H9 (cell line): Measurements from ENCODE around the gene PCBD2. TPM values are rescaled to one million over a fixed set of nuclear protein-coding genes. Genes with fewer than 3 reads are reported as not detected.

Experiments used
- DNase-seq: peaks from one replicate; pipeline ENCODE4 v3.0.0-alpha.2; 2017
- H2AFZ ChIP-seq: one replicate; pipeline ENCODE4 v1.6.1; 2013; ENCODE audit warnings: mild to moderate bottlenecking, low read length, control low read depth, moderate library complexity
- H2AK5ac ChIP-seq: 2 replicates; pipeline ENCODE4 v1.6.1; 2013; ENCODE audit warnings: low read length, control low read depth, mixed read lengths; ENCODE audit not compliant: insufficient read length
- H2BK120ac ChIP-seq: one replicate; pipeline ENCODE4 v1.6.1; 2013; ENCODE audit warnings: low read depth, mild to moderate bottlenecking, low read length, control low read depth, inconsistent platforms; ENCODE audit not compliant: poor library complexity, severe bottlenecking
- H2BK12ac ChIP-seq: 2 replicates; pipeline ENCODE4 v1.6.1; 2013; ENCODE audit warnings: low read length, control low read depth, mixed read lengths, low read depth; ENCODE audit not compliant: insufficient read length
- H2BK15ac ChIP-seq: 2 replicates; pipeline ENCODE4 v1.6.1; 2013; ENCODE audit warnings: low read depth, low read length, control low read depth
- H2BK20ac ChIP-seq: one replicate; pipeline ENCODE4 v1.6.1; 2013; ENCODE audit warnings: low read depth, mild to moderate bottlenecking, low read length, control low read depth, inconsistent platforms; ENCODE audit not compliant: poor library complexity, severe bottlenecking
- H2BK5ac ChIP-seq: 2 replicates; pipeline ENCODE4 v1.6.1; 2013; ENCODE audit warnings: low read length, control low read depth, mixed read lengths; ENCODE audit not compliant: insufficient read length
- H3K14ac ChIP-seq: 2 replicates; pipeline ENCODE4 v1.6.1; 2013; ENCODE audit warnings: low read length, control low read depth; ENCODE audit not compliant: insufficient read depth
- H3K18ac ChIP-seq: 2 replicates; pipeline ENCODE4 v1.6.1; 2013; ENCODE audit warnings: low read depth, mild to moderate bottlenecking, mixed read lengths, low read length, control low read depth; ENCODE audit not compliant: insufficient read length
- H3K23ac ChIP-seq: 2 replicates; pipeline ENCODE4 v1.6.1; 2013; ENCODE audit warnings: low read length, control low read depth, mixed read lengths, low read depth; ENCODE audit not compliant: insufficient read length
- H3K23me2 ChIP-seq: 2 replicates; pipeline ENCODE4 v1.6.1; 2013; ENCODE audit warnings: low read depth, mild to moderate bottlenecking, mixed read lengths, low read length, control low read depth; ENCODE audit not compliant: insufficient read length, poor library complexity, severe bottlenecking
- H3K27ac ChIP-seq: 2 replicates; pipeline ENCODE4 v1.5.1; 2013; ENCODE audit warnings: low read length, control low read depth, mixed read lengths, low read depth; ENCODE audit not compliant: insufficient read length
- H3K27me3 ChIP-seq: 2 replicates; pipeline ENCODE4 v1.6.1; 2013; ENCODE audit warnings: low read length, control low read depth, inconsistent platforms; ENCODE audit not compliant: insufficient read depth
- H3K4ac ChIP-seq: 2 replicates; pipeline ENCODE4 v1.6.1; 2013; ENCODE audit warnings: low read depth, mild to moderate bottlenecking, control low read depth, inconsistent platforms, low read length, moderate library complexity
- H3K4me1 ChIP-seq: 2 replicates; pipeline ENCODE4 v1.6.1; 2013; ENCODE audit warnings: low read length, control low read depth, inconsistent platforms; ENCODE audit not compliant: insufficient read depth
- H3K4me2 ChIP-seq: 2 replicates; pipeline ENCODE4 v1.6.1; 2013; ENCODE audit warnings: low read length, control low read depth, mixed read lengths; ENCODE audit not compliant: insufficient read length, insufficient read depth
- H3K56ac ChIP-seq: 2 replicates; pipeline ENCODE4 v1.6.1; 2013; ENCODE audit warnings: low read depth, mild to moderate bottlenecking, mixed read lengths, low read length, control low read depth; ENCODE audit not compliant: insufficient read length
- H3K79me1 ChIP-seq: 2 replicates; pipeline ENCODE4 v1.6.1; 2013; ENCODE audit warnings: low read depth, mild to moderate bottlenecking, moderate library complexity, low read length, control low read depth, inconsistent platforms; ENCODE audit not compliant: insufficient read depth, poor library complexity, severe bottlenecking
- H3K79me2 ChIP-seq: 2 replicates; pipeline ENCODE4 v1.6.1; 2013; ENCODE audit warnings: low read length, control low read depth, inconsistent platforms; ENCODE audit not compliant: insufficient read depth
- H3K9ac ChIP-seq: 2 replicates; pipeline ENCODE4 v1.6.1; 2013; ENCODE audit warnings: low read length, control low read depth, mixed read lengths; ENCODE audit not compliant: insufficient read length; ENCODE audit errors: extremely low read depth
- H3K9me3 ChIP-seq: one replicate; pipeline ENCODE4 v1.6.1; 2013; ENCODE audit warnings: low read depth, low read length, inconsistent platforms; ENCODE audit not compliant: control insufficient read depth
- H3T11ph ChIP-seq: one replicate; pipeline ENCODE4 v1.6.1; 2013; ENCODE audit warnings: mild to moderate bottlenecking, low read length, control low read depth, inconsistent platforms
- H4K20me1 ChIP-seq: one replicate; pipeline ENCODE4 v1.6.1; 2013; ENCODE audit not compliant: control insufficient read depth, insufficient read length, insufficient read depth
- H4K5ac ChIP-seq: 2 replicates; pipeline ENCODE4 v1.6.1; 2013; ENCODE audit warnings: low read depth, mild to moderate bottlenecking, mixed read lengths, low read length, control low read depth; ENCODE audit not compliant: insufficient read length
- H4K8ac ChIP-seq: replicated peaks from 2 replicates; pipeline ENCODE4 v1.6.1; 2013; ENCODE audit warnings: low read length, control low read depth, mixed read lengths, low read depth; ENCODE audit not compliant: insufficient read length
- H4K91ac ChIP-seq: 2 replicates; pipeline ENCODE4 v1.6.1; 2013; ENCODE audit warnings: low read depth, mild to moderate bottlenecking, moderate library complexity, mixed read lengths, low read length, control low read depth; ENCODE audit not compliant: insufficient read length
- H3K27ac Mint-ChIP-seq, 3 experiments: 2 replicates in 2 of 3; 3 replicates in 1 of 3; pipeline ENCODE4 v1.8.0; 2020 to 2021; ENCODE audit warnings: mixed read lengths in 3 of 3, mild to moderate bottlenecking in 1 of 3, moderate library complexity in 1 of 3
- H3K27me3 Mint-ChIP-seq: 2 replicates; pipeline ENCODE4 v1.8.0; 2021; ENCODE audit warnings: low read depth, mild to moderate bottlenecking, moderate library complexity, mixed read lengths
- H3K36me3 Mint-ChIP-seq, 3 experiments: 2 replicates in 2 of 3; 3 replicates in 1 of 3; pipeline ENCODE4 v1.8.0; 2020 to 2021; ENCODE audit warnings: low read depth in 3 of 3, mixed read lengths in 3 of 3; ENCODE audit not compliant: insufficient read depth in 1 of 3
- H3K4me1 Mint-ChIP-seq, 2 experiments: 2 replicates each; pipeline ENCODE4 v1.8.0; 2020; ENCODE audit warnings: mixed read lengths in 2 of 2
- H3K4me3 Mint-ChIP-seq, 2 experiments: 2 replicates in 1 of 2; 3 replicates in 1 of 2; pipeline ENCODE4 v1.8.0; 2020 to 2021; ENCODE audit warnings: mild to moderate bottlenecking in 2 of 2, mixed read lengths in 2 of 2, moderate library complexity in 1 of 2
- H3K9me3 Mint-ChIP-seq, 2 experiments: 2 replicates in 1 of 2; 3 replicates in 1 of 2; pipeline ENCODE4 v1.8.0; 2020; ENCODE audit warnings: mild to moderate bottlenecking in 2 of 2, mixed read lengths in 2 of 2, moderate library complexity in 1 of 2
- CTCF ChIP-seq: fragments of 200-600 bp; sonication (generic); conservative IDR thresholded peaks from 3 replicates; pipeline ENCODE4 v1.8.0; 2021; ENCODE audit warnings: antibody characterized with exemption, mild to moderate bottlenecking
- WGBS: extraction: QIAGEN DNeasy Blood & Tissue Kit; methylation state at CpG from one replicate; pipeline ENCODE4 v1.1.7; 2013; ENCODE audit warnings: missing lambda C conversion rate, low lambda C conversion rate, mixed read lengths; ENCODE audit not compliant: insufficient read length; ENCODE audit errors: extremely low coverage; 5-methylcytosine and 5-hydroxymethylcytosine counted together
- total RNA-seq: library from RNA; stranded (reverse); gene quantifications from 2 replicates; pipeline ENCODE4 v1.2.1, GENCODE V29; 2021

PCBD2 gene
- total RNA-seq, 1 experiment from 2014 or later = 11.9 TPM

DNA sequence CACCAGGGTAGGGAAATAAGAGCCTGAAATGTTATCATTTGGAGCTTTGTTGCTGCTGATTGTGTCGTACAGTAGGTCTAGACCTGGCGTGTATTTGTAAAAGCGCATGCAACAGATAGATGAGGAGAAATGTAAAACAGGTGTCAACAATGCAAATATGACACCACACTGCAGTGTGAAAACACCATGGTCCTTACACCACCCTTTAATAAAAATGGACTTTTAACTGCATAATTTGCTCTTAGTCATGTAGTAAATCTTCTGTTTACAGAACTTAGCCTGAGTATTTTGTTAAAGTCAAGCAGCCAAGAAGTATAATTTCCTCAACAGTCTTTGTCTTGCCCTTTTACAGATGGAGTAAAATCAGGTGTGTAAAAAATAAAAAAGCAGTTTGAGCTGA is 13.9 kb downstream of the PCBD2 start:
- peaks cover 4% of the 10 kb centered on the region in 2 experiments; a peak in 2 of 4 replicates for H3K4me1 Mint-ChIP-seq

More for the DNA sequence above, 13.9 kb downstream of the PCBD2 start:
- H3K79me1 ChIP-seq = no peaks in the 10 kb centered on the region
- no peaks in the 10 kb centered on the region for H3K27me3 ChIP-seq
- no peak overlapping the region for H2BK20ac ChIP-seq
- DNase-seq = no peak
- no peak overlapping the region for H4K8ac ChIP-seq
- no peak overlapping the region for H2BK12ac ChIP-seq
- no peak for TF ChIP-seq CTCF
- H4K5ac ChIP-seq = no peak overlapping the region
- H2BK15ac ChIP-seq = no peak overlapping the region
- no peak overlapping the region for H2BK5ac ChIP-seq
- H3K9ac ChIP-seq = no peak overlapping the region
- H2AK5ac ChIP-seq = no peak overlapping the region
- H3K56ac ChIP-seq = no peak overlapping the region
- Mint-ChIP-seq H3K9me3 (no peaks in the 10 kb centered on the region), H3K27me3 (no peaks in the 10 kb centered on the region), H3K27ac (no peak overlapping the region), H3K36me3 (peaks cover 4 to 26% (median 15%) of the 10 kb centered on the region in 3 experiments; a peak in 5 of 7 replicates), H3K4me3 (no peak overlapping the region)
- no peak overlapping the region for H3K23ac ChIP-seq
- H3T11ph ChIP-seq = no peak overlapping the region
- H3K18ac ChIP-seq = no peak overlapping the region
- no peaks in the 10 kb centered on the region for H3K4me1 ChIP-seq
- no peak overlapping the region for H3K4me2 ChIP-seq
- H4K91ac ChIP-seq = no peak overlapping the region
- no peak overlapping the region for H3K14ac ChIP-seq
- no peak overlapping the region for H3K27ac ChIP-seq
- no peak overlapping the region for H2AFZ ChIP-seq
- H2BK120ac ChIP-seq = no peak overlapping the region
- no peaks in the 10 kb centered on the region for H3K9me3 ChIP-seq
- H3K23me2 ChIP-seq = no peaks in the 10 kb centered on the region
- no CpG with 5 or more reads among the region's 3 CpGs for WGBS
- H4K20me1 ChIP-seq = no peaks in the 10 kb centered on the region
- H3K79me2 ChIP-seq = no peaks in the 10 kb centered on the region
- no peak overlapping the region for H3K4ac ChIP-seq
